IMR-90 (cell line): ENCODE measurements around the gene SLC24A3. TPM values are rescaled to one million over a fixed set of nuclear protein-coding genes. Genes with fewer than 3 reads are reported as not detected.

Source experiments
- ATAC-seq: fragments of 200-7000 bp; cut with Tn5 transposase; 2 replicates; pipeline ENCODE4 v1.9.1; 2020; ENCODE audit warnings: low read depth, mild to moderate bottlenecking, moderate library complexity
- BruUV-seq: library from RNA; stranded (reverse); fragments of 400-500 nt; replicated peaks from 2 replicates; lab custom pipeline; 2021; lab: Mats Ljungman, UMichigan
- CTCF ChIA-PET: fragments of 300-600 bp; formaldehyde crosslinking; extraction: SDS; loops from one replicate; lab custom pipeline; 2021; ENCODE audit warnings: antibody characterized with exemption; lab: Yijun Ruan, JAX
- POLR2A ChIA-PET: fragments of 300-600 bp; sonication (Branson Sonifier 250); formaldehyde crosslinking; loops from one replicate; lab custom pipeline; 2022; ENCODE audit warnings: antibody characterized with exemption; ENCODE audit not compliant: unreplicated experiment; lab: Charles Lee
- DNase-seq: peaks from one replicate; pipeline ENCODE4 v3.0.0; 2013
- H2AFZ ChIP-seq: replicated peaks from 2 replicates; pipeline ENCODE3; 2013; ENCODE audit warnings: low read length, mild to moderate bottlenecking; ENCODE audit not compliant: poor library complexity
- H2AK5ac ChIP-seq: 2 replicates; pipeline ENCODE4 v1.6.1; 2013; ENCODE audit warnings: low read depth, low read length, inconsistent platforms
- H2AK9ac ChIP-seq: replicated peaks from 2 replicates; pipeline ENCODE3; 2013; ENCODE audit warnings: mild to moderate bottlenecking, low read depth, low read length, moderate library complexity; ENCODE audit not compliant: poor library complexity
- H2BK120ac ChIP-seq: 2 replicates; pipeline ENCODE4 v1.6.1; 2013; ENCODE audit warnings: low read depth, low read length, inconsistent platforms
- H2BK15ac ChIP-seq: 3 replicates; pipeline ENCODE4 v1.6.1; 2013; ENCODE audit warnings: low read depth, low read length, inconsistent platforms
- H2BK20ac ChIP-seq: 2 replicates; pipeline ENCODE4 v1.6.1; 2013; ENCODE audit warnings: low read depth, mild to moderate bottlenecking, inconsistent platforms, low read length, moderate library complexity
- H2BK5ac ChIP-seq: 2 replicates; pipeline ENCODE4 v1.6.1; 2013; ENCODE audit warnings: mild to moderate bottlenecking, low read depth, low read length, inconsistent platforms; ENCODE audit not compliant: poor library complexity, severe bottlenecking
- H3K14ac ChIP-seq: replicated peaks from 2 replicates; pipeline ENCODE4 v1.6.1; 2013; ENCODE audit warnings: low read depth, low read length, inconsistent platforms
- H3K18ac ChIP-seq: 2 replicates; pipeline ENCODE4 v1.6.1; 2013; ENCODE audit warnings: low read depth, low read length, control low read depth
- H3K23ac ChIP-seq: 2 replicates; pipeline ENCODE4 v1.6.1; 2013; ENCODE audit warnings: low read depth, low read length, inconsistent platforms
- H3K27ac ChIP-seq: 2 replicates; pipeline ENCODE4 v1.5.1; 2013; ENCODE audit warnings: mild to moderate bottlenecking, control low read depth, low read length; ENCODE audit not compliant: insufficient read depth
- H3K27me3 ChIP-seq: 2 replicates; pipeline ENCODE4 v1.6.1; 2013; ENCODE audit warnings: low read length; ENCODE audit not compliant: control insufficient read depth, insufficient read depth
- H3K36me3 ChIP-seq: 2 replicates; pipeline ENCODE4 v1.6.1; 2013; ENCODE audit warnings: low read length, mixed read lengths; ENCODE audit not compliant: control insufficient read depth, insufficient read depth
- H3K4ac ChIP-seq: 2 replicates; pipeline ENCODE4 v1.6.1; 2013; ENCODE audit warnings: low read depth, low read length, inconsistent platforms
- H3K4me1 ChIP-seq: 2 replicates; pipeline ENCODE4 v1.6.1; 2013; ENCODE audit warnings: low read length, mixed read lengths; ENCODE audit not compliant: control insufficient read depth, insufficient read depth
- H3K4me2 ChIP-seq: 2 replicates; pipeline ENCODE4 v1.6.1; 2013; ENCODE audit warnings: low read depth, mild to moderate bottlenecking, control low read depth, low read length, moderate library complexity
- H3K4me3 ChIP-seq: 2 replicates; pipeline ENCODE4 v1.5.1; 2013; ENCODE audit warnings: low read depth, mild to moderate bottlenecking, control low read depth, low read length, moderate library complexity; ENCODE audit not compliant: insufficient read depth
- H3K56ac ChIP-seq: 2 replicates; pipeline ENCODE4 v1.6.1; 2013; ENCODE audit warnings: low read length, inconsistent platforms; ENCODE audit not compliant: insufficient read depth; ENCODE audit errors: extremely low read depth
- H3K79me1 ChIP-seq, 2 experiments: 2 replicates each; pipeline ENCODE4 v1.6.1; 2013; ENCODE audit warnings: low read length in 2 of 2, inconsistent platforms in 1 of 2, low read depth in 1 of 2
- H3K9ac ChIP-seq: 2 replicates; pipeline ENCODE4 v1.6.1; 2013; ENCODE audit warnings: low read depth, low read length, control low read depth
- H3K9me1 ChIP-seq: 2 replicates; pipeline ENCODE4 v1.6.1; 2013; ENCODE audit warnings: low read length, inconsistent platforms; ENCODE audit not compliant: insufficient read depth
- H3K9me3 ChIP-seq: 2 replicates; pipeline ENCODE4 v1.6.1; 2013; ENCODE audit warnings: low read length; ENCODE audit not compliant: control insufficient read depth, insufficient read depth
- H4K20me1 ChIP-seq: 2 replicates; pipeline ENCODE4 v1.6.1; 2013; ENCODE audit warnings: low read length, inconsistent platforms; ENCODE audit not compliant: insufficient read depth
- H4K5ac ChIP-seq: 2 replicates; pipeline ENCODE4 v1.6.1; 2013; ENCODE audit warnings: mild to moderate bottlenecking, low read depth, low read length, control low read depth
- H4K8ac ChIP-seq, 2 experiments: 2 replicates each; pipeline ENCODE4 v1.6.1; 2013; ENCODE audit warnings: low read depth in 2 of 2, low read length in 2 of 2, control low read depth in 1 of 2, inconsistent platforms in 1 of 2
- H4K91ac ChIP-seq: 2 replicates; pipeline ENCODE4 v1.6.1; 2013; ENCODE audit warnings: low read depth, low read length, inconsistent platforms; ENCODE audit not compliant: insufficient read depth
- BHLHE40 ChIP-seq: fragments of 150-350 bp; IDR thresholded peaks from 2 replicates; pipeline ENCODE4 v1.6.1; 2016; ENCODE audit warnings: mild to moderate bottlenecking, low read depth, low read length
- CTCF ChIP-seq: conservative IDR thresholded peaks from 2 replicates; pipeline ENCODE4 v1.5.1; 2012; ENCODE audit warnings: mild to moderate bottlenecking, low read depth, low read length, improper control_type of control experiment
- ELK1 ChIP-seq: fragments of 150-350 bp; IDR thresholded peaks from 2 replicates; pipeline ENCODE4 v1.6.1; 2016; ENCODE audit warnings: low read depth, mild to moderate bottlenecking, low read length, moderate library complexity, borderline replicate concordance
- FOS ChIP-seq: fragments of 150-350 bp; IDR thresholded peaks from 2 replicates; pipeline ENCODE4 v1.6.1; 2016; ENCODE audit warnings: low read depth, low read length
- MAZ ChIP-seq: IDR thresholded peaks from 2 replicates; pipeline ENCODE4 v1.6.1; 2012; ENCODE audit warnings: low read depth, mild to moderate bottlenecking, low read length, improper control_type of control experiment, moderate library complexity, borderline replicate concordance
- POLR2A ChIP-seq: IDR thresholded peaks from 2 replicates; pipeline ENCODE4 v1.6.1; 2012; ENCODE audit warnings: mild to moderate bottlenecking, low read depth, low read length
- RFX5 ChIP-seq: IDR thresholded peaks from 2 replicates; pipeline ENCODE4 v1.8.0; 2012; ENCODE audit warnings: low read depth, mild to moderate bottlenecking, low read length, moderate library complexity
- SMC3 ChIP-seq: fragments of 150-350 bp; IDR thresholded peaks from 2 replicates; pipeline ENCODE4 v1.6.1; 2016; ENCODE audit warnings: low read depth, mild to moderate bottlenecking, antibody characterized with exemption, low read length, moderate library complexity
- WGBS, 2 experiments: methylation state at CpG; one replicate each; pipeline versions ENCODE4 v1.1.5 to v1.1.7; 2013; ENCODE audit warnings: missing lambda C conversion rate in 2 of 2; ENCODE audit not compliant: insufficient read length in 1 of 2; ENCODE audit errors: extremely low coverage in 2 of 2; 5-methylcytosine and 5-hydroxymethylcytosine counted together
- dilution Hi-C: fragments of 300-500 bp; cut with HindIII; formaldehyde crosslinking; loops from one replicate; pipeline ENCODE4 v1.14.3; 2018; ENCODE audit warnings: low sequenced_read_pairs; ENCODE audit not compliant: unreplicated experiment
- in situ Hi-C: fragments of 300-500 bp; cut with MboI; formaldehyde crosslinking; loops from 3 replicates; pipeline ENCODE4 v1.14.3; 2019; ENCODE audit warnings: low sequenced_read_pairs, inconsistent platforms, mixed read lengths
- intact Hi-C: fragments of 100-400 bp; cut with micrococcal nuclease; formaldehyde crosslinking; loops from 2 replicates; pipeline ENCODE4 v1.10.0; 2022
- polyA plus RNA-seq, 3 experiments: library from polyadenylated mRNA; depleted of rRNA; stranded (reverse); fragments of >200 nt; gene quantifications; 2 replicates each; pipeline ENCODE4 v1.2.3, GENCODE V29; 2012; ENCODE audit warnings: low replicate concordance in 1 of 3
- total RNA-seq: library from RNA; depleted of rRNA; stranded (reverse); fragments of >200 nt; gene quantifications from 2 replicates; pipeline ENCODE4 v1.2.3, GENCODE V29; 2012

The SLC24A3 gene
- total and polyA plus RNA-seq, 2 of the 4 experiments (the other 2 are of a cell fraction) = not detected

GRCh38 chr20:19268426-19268825, 56.0 kb downstream of the SLC24A3 start:
- H3K9ac ChIP-seq = no peak overlapping the region
- H4K5ac ChIP-seq = no peak overlapping the region
- ATAC-seq (no peak), DNase-seq (no peak)
- H4K8ac ChIP-seq = no peak overlapping the region
- H3K27ac ChIP-seq = no peak overlapping the region
- TF ChIP-seq POLR2A (no peak), SMC3 (no peak), CTCF (no peak), MAZ (no peak), RFX5 (no peak), FOS (no peak), ELK1 (no peak), BHLHE40 (no peak)
- BruUV-seq = no TSS peak
- H3K27me3 ChIP-seq = no peaks in the 10 kb centered on the region
- no peak overlapping the region for H3K4ac ChIP-seq
- POLR2A ChIA-PET = no interaction called here
- intact Hi-C loops (no loop called here), in situ Hi-C loops (no loop called here), dilution Hi-C loops (no loop called here)
- no peak overlapping the region for H3K4me3 ChIP-seq
- H4K20me1 ChIP-seq = no peaks in the 10 kb centered on the region
- H2AK9ac ChIP-seq = no peak overlapping the region
- H2AK5ac ChIP-seq = no peak overlapping the region
- H3K56ac ChIP-seq = no peak overlapping the region
- no peaks in the 10 kb centered on the region for H3K4me1 ChIP-seq
- no peaks in the 10 kb centered on the region for H3K9me3 ChIP-seq
- no peak overlapping the region for H3K18ac ChIP-seq
- no peaks in the 10 kb centered on the region for H3K36me3 ChIP-seq
- H2BK15ac ChIP-seq = no peak overlapping the region
- H2BK120ac ChIP-seq = no peak overlapping the region
- H3K14ac ChIP-seq = no peak overlapping the region
- H4K91ac ChIP-seq = no peak overlapping the region
- H2BK5ac ChIP-seq = no peak overlapping the region
- no CpG with 5 or more reads among the region's 2 CpGs for WGBS, 2 experiments
- no peak overlapping the region for H3K23ac ChIP-seq
- no peaks in the 10 kb centered on the region for H3K79me1 ChIP-seq
- H2AFZ ChIP-seq = no peak overlapping the region
- H2BK20ac ChIP-seq = no peak overlapping the region
- no peak overlapping the region for H3K4me2 ChIP-seq
- CTCF ChIA-PET = no interaction called here
- H3K9me1 ChIP-seq = no peaks in the 10 kb centered on the region
